HCT116 (cell line): Measurements from ENCODE around the gene PTPRCAP.

Source experiments
- ATF3 ChIP-seq: IDR thresholded peaks from 2 replicates; pipeline ENCODE4 v1.6.1; 2012
- CEBPB ChIP-seq: IDR thresholded peaks from 2 replicates; pipeline ENCODE4 v1.6.1; 2012; ENCODE audit warnings: low read depth
- CTCF ChIP-seq, 3 experiments: fragments of 200-600 bp in 1 of 3; sonication (generic) in 1 of 3; IDR thresholded peaks in 2 of 3; conservative IDR thresholded peaks in 1 of 3; 2 replicates each; pipeline ENCODE4 v1.5.1; 2012 to 2017; ENCODE audit warnings: low read depth in 2 of 3, low read length in 2 of 3, antibody characterized with exemption in 1 of 3, borderline replicate concordance in 1 of 3, control low read depth in 1 of 3, mild to moderate bottlenecking in 1 of 3, mixed read lengths in 1 of 3, mixed run types in 1 of 3, moderate library complexity in 1 of 3; ENCODE audit not compliant: insufficient read depth in 1 of 3
- EGR1 ChIP-seq: IDR thresholded peaks from 2 replicates; pipeline ENCODE4 v1.6.1; 2012; ENCODE audit warnings: low read depth
- ELF1 ChIP-seq: IDR thresholded peaks from 2 replicates; pipeline ENCODE4 v1.6.1; 2012; ENCODE audit warnings: low read depth, borderline replicate concordance
- EZH2 ChIP-seq: fragments of 200-600 bp; sonication (generic); IDR thresholded peaks from 2 replicates; pipeline ENCODE4 v1.6.1; 2017; ENCODE audit warnings: antibody characterized with exemption, mixed run types
- EZH2phosphoT487 ChIP-seq: fragments of 200-600 bp; IDR thresholded peaks from 2 replicates; pipeline ENCODE4 v1.6.1; 2018; ENCODE audit warnings: antibody characterized with exemption, borderline replicate concordance
- MAX ChIP-seq: IDR thresholded peaks from 2 replicates; pipeline ENCODE4 v1.6.1; 2012
- POLR2A ChIP-seq: IDR thresholded peaks from 2 replicates; pipeline ENCODE4 v1.7.0; 2011; ENCODE audit warnings: borderline replicate concordance; ENCODE audit not compliant: insufficient read depth, insufficient read length; ENCODE audit errors: extremely low read depth
- POLR2AphosphoS5 ChIP-seq: IDR thresholded peaks from 2 replicates; pipeline ENCODE4 v1.6.1; 2011; ENCODE audit warnings: mild to moderate bottlenecking, low read depth, low read length, moderate library complexity
- RAD21 ChIP-seq: IDR thresholded peaks from 2 replicates; pipeline ENCODE4 v1.6.1; 2012; ENCODE audit warnings: low read depth, mild to moderate bottlenecking
- REST ChIP-seq: IDR thresholded peaks from 2 replicates; pipeline ENCODE4 v1.6.1; 2012; ENCODE audit warnings: low read depth
- SRF ChIP-seq: IDR thresholded peaks from 2 replicates; pipeline ENCODE4 v1.6.1; 2012; ENCODE audit warnings: low read depth

GRCh38 chr11:67450796-67451657 is 13.5 kb upstream of the PTPRCAP start:
- TF ChIP-seq CTCF (IDR thresholded peaks at IDR 0.05 in 2 of 3, conservative IDR thresholded peaks at IDR 0.05 in 1 of 3; ENCODE audit: borderline replicate concordance in 1 of 3, insufficient read depth in 1 of 3, low read depth in 2 of 3, low read length in 2 of 3): no peak
- TF ChIP-seq ELF1: no peak
- no peak for TF ChIP-seq EZH2
- TF ChIP-seq POLR2A: no peak
- TF ChIP-seq POLR2AphosphoS5: no peak
- no peak for TF ChIP-seq RAD21
- no peak for TF ChIP-seq EZH2phosphoT487
- no peak for TF ChIP-seq ATF3
- TF ChIP-seq EGR1: no peak
- no peak for TF ChIP-seq CEBPB
- TF ChIP-seq SRF: no peak
- TF ChIP-seq MAX: no peak
- no peak for TF ChIP-seq REST
